GM18511 (cell line): ENCODE data around the gene EXT2.

Source experiments
- ATAC-seq: cut with Tn5 transposase; IDR thresholded peaks from one replicate; pipeline ENCODE4 v1.9.1; 2021; ENCODE audit warnings: mild to moderate bottlenecking, moderate library complexity; ENCODE audit not compliant: unreplicated experiment

Gene EXT2

DNA sequence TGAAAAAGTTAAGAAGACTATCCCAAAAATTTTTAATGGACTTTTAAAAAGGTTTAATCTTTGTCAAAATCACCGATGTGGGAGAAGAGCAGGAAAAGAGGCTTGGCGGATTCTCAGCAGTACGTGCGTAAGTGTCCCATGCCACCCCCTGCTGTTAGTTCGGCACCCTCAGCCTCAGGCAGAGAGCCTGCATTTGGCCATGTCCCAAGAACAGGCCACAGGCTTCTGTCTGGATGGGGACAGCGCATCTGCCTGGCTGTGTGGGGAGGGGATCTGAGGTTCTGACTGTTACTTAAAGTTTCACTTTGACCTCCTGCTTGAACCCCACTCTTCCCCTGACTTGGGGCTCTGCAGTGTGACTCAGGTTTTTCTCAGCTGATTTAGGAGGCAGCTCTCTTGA, 35.3 kb downstream of the EXT2 start:
- ATAC-seq, result no peak

DNA sequence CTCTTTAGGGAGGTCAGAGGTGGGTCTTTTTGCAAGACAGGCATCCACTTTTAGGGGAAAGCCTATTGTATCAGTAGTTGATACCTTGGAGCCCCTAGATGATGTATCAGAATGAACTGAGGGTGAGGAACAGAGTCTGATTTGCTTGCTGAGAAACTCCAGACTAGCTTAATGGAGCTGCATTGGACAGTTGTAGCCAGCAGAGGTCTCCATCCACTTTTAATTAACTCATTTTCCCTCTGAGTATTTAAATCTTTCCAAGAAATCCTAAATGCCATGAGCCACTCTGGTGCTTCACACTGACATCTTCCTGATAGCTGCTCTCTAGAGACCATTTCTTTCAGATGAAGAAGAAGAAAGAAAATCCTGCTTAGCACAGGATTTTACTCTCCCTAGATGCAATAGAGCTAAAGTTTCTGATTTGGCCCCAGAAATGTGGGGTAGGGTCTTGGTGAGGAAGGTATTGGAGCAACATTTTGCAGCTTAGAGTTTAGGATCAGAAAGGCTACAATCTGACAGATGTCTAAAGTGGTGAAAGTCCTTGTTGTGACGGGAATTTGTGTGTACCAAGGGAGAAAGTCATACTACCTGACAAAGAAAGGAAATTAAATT, 38.0 kb downstream of the EXT2 start:
- ATAC-seq, result no peak

DNA sequence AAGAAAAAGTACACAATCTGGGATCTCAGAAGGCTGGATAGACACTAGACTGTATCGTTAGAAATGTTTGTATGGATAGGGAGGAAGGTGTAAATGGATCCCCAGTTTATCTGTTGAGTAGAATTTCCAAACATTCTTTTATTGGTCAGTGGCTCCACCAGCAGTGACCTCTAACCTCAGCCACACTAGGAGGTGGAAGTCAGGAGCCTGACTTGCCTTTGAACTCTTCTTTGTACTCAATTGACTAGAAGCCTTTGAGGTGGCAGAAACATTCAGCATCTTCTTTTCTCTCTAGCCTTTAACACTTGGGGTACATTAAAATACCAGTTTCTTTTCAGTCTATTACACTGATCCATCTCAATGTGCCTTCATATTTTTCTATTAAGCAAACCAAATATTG, 39.1 kb downstream of the EXT2 start:
- ATAC-seq, result no peak

DNA sequence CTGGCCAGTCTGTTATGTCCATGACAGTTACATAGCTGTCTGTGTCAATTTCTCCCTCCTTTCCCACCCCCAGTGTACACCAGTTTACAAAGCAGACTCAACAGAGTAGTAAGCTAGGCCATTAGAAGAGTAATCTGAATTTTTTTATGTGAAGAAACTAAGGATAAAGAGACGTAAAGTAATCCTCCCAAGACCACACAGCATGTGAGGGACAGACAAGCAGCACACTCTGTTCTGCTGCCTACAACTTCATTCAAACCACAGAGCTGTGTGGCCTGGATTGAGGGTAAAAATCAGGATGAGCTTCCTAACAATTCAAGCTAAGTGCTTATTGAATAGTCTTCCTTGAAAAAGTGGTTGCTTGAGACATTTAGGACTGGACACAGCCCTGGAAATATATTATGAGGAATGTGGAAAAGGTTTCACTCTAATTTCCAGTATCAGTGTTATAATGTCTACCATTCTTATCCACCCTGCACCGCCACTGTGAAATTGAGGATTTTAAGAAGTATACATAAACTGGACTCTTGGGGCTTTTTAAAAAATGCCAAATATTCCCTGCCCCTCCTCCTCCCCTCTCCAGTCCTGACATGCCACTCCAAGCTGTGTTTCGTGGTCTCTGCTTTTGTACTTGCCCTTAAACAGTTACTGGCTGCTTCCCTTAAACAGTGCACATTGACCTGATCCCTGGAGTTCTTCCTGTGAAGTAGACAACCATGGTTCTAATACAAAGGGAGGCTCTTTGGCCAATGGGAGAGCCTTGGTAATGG, 40.9 kb downstream of the EXT2 start:
- ATAC-seq, result no peak

DNA sequence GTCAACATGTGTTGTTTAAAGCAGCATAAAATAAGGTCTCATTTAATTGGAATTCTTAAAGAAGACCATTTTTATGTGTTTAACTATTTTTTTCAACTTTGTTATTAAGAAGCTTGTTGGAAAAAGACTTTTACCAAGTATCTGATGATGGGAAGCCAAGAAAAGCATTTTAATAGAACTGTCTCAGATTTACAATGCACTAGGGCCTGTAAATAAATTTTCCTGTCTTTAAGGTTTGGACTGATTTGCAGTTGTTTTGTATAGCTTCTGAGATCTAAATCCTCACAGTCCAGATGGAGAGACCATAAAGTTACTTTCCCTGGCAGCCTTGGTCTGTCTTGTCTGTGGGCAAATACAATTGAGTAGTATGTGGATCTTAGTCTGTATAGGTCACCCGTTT, 41.6 kb downstream of the EXT2 start:
- no peak for ATAC-seq

GRCh38 chr11:44138286-44138685, 42.8 kb downstream of the EXT2 start:
- ATAC-seq, result no peak

DNA sequence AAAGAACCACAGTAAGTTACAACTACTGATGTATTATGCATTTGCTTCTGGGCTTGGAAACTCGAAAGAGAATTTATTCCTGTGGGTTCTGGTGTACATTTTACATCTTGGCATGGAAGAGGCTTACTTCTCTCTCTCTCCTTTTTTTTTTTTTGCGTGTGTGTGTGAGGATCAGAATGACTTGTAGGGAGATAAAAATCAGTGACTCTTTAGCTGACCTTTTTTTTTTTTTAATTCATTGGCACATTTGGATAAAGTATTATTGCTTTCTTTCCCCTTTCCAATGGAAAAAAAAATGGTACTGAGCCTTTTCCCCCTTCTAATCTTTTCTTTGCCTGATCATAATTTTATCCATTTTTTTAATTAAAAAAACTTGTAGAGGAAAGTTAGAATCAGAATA, 43.5 kb downstream of the EXT2 start:
- no peak for ATAC-seq

DNA sequence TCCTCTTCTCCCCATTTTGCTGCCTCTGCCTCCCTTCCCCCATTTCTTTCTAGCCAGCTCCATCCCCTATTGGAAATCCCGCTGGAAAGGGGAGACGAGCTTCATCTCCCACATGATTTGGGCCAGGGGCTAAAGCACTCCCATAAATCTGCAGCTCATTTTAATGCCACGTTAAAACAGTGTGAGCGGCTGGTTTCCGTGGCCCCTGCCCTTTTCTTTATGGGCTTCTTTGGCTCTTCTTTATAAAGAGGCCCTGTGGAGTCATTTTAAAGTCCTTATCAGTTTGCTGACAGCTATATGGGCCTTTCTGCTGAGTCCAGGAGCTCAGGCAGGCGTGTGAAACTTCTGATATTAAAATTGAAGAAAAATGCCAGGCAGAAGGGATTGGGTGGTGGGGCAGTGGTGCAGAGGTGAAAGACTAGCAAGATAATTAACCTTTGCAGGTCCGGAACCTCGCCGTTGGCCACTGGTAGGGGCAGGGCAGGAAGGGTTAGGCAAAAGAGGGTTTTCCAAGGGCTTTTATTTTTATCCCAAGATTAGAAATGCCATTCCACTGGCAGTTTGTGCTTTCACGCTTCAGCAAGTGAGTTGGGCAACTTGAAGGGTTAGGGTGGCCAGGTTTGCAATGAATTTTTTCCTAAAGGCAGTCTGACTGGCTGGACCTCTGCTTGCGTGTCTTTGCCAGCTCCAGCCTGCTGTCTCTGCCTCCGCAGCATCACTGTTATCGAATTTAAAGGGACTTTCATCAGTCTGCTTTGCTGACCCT, 44.3 kb downstream of the EXT2 start:
- ATAC-seq, result no peak

- ATAC-seq, result no peak
Observed at GRCh38 chr11:44140372-44140771, 44.9 kb downstream of the EXT2 start.

- ATAC-seq, result no peak
Observed at GRCh38 chr11:44140805-44141204, 45.3 kb downstream of the EXT2 start.

- ATAC-seq, result no peak
Observed at GRCh38 chr11:44143987-44144909, 48.8 kb downstream of the EXT2 start.

GRCh38 chr11:44145011-44145775, 49.7 kb downstream of the EXT2 start:
- ATAC-seq, result no peak

DNA sequence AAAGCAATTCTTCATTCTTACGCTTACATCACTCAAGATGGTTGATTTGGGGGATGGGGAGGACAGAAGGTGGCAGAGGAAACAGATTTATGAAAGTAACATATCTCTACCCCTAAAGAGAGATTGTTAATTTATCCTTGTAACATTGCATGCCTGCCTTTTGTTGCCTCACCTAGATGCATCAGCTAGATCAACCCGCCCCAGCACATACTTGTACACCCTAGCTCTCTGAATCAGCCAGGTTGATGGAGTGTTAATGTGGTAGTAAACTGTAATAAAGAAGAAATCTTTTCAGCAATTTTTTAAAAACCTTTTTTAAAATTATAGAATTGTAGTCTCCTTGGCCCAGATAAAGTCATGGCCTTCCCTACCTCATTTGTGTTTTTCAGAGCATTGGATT, 51.5 kb downstream of the EXT2 start:
- no peak for ATAC-seq

DNA sequence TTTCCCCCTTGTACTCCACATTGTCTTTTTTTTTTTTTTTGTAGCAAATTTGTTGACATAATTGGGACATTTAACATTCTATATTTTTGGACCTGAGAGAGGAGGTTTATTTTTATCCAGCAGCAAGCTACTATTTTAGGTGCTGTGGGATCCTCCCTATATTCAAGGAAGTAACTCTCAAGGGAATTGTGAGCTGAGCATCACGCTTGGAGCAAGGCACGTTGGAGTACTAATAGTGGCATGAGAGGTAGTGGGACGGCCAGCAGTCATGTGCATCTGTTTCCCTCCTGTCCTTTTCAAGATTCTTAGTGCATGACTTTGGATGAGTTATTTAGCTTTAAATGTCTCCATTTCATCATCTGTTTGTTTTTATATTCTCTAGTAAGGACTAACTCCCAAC, 52.3 kb downstream of the EXT2 start:
- ATAC-seq, result no peak

- ATAC-seq, result no peak
Observed at GRCh38 chr11:44149651-44150050, 54.2 kb downstream of the EXT2 start.

GRCh38 chr11:44150401-44150800, 54.9 kb downstream of the EXT2 start:
- no peak for ATAC-seq

DNA sequence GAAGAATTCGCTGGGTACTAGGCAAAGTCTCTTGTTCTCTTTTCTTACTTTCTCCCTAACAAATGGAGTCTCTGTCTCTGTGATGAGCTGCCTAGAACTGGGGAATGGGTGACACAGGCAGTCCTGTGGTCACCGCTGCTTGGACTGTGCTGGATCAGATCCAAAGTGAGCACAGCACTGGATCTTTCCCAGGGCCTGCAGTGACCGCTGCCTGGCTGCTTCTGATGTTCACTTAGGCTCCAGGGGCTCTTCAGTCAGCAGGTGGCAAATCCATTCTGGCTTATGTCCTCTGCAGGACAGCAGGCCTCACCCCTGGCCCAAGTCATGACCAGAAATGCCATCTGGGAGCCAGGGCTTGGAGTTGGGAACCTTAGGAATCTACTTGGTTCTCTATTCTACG, 61.5 kb downstream of the EXT2 start:
- ATAC-seq, result no peak

GRCh38 chr11:44158384-44158783, 62.9 kb downstream of the EXT2 start:
- no peak for ATAC-seq

DNA sequence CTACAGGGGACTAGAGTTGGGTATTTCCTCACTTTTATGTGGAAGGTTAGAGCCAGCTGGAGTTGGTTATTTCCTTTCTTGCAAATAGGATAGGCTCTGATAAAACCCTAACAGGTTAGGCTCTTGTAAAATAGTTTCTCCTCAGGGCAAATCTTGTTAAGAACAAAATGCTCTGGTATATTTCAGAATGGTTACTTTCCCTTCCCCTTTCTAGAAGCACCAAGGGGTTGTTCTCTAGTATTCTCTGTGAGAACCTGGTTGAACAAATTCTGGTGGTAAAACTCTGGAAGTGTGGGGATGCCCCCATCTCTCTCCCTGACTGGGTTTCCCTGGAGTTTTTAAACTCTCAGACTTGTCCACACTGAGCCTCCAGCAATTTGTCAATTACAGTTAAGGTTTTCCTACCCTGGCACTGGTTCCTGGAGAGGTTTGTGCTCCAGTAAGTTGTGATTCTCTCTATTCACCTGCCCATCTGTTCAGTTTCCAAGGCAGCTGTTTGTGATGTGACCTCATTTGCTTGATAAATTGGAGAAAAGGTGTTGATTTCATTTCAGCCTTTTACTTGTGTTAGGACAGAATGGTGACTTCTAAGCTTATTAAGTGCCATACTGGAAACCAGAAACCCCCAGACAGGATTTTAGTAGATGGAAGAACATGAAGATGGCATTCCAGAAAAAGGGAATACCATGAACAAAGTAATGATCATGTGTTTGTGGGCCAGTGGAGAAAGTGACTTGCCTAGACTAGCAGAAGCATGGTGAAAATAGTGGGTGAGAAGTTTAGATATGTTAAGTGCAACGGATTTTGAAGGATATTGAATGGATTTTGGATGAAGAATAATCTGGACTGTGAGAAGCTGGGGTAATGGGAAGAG, 64.6 kb downstream of the EXT2 start:
- ATAC-seq, result peak; percentile 59
